GM19239 (cell line): ENCODE measurements around the gene TEX14.
A peak's percentile ranks its signal among the peaks of the same experiment; 100 is the strongest.

ENCODE experiments used
- DNase-seq: peaks from one replicate; pipeline ENCODE4 v3.0.0; 2011; ENCODE audit warnings: low spot score; ENCODE audit not compliant: insufficient read length
- FAIRE-seq: peaks from 2 replicates; lab custom pipeline; 2011; peaks lifted over from hg19 to GRCh38; lab: Jason Lieb, UNC

Gene TEX14, protein sequence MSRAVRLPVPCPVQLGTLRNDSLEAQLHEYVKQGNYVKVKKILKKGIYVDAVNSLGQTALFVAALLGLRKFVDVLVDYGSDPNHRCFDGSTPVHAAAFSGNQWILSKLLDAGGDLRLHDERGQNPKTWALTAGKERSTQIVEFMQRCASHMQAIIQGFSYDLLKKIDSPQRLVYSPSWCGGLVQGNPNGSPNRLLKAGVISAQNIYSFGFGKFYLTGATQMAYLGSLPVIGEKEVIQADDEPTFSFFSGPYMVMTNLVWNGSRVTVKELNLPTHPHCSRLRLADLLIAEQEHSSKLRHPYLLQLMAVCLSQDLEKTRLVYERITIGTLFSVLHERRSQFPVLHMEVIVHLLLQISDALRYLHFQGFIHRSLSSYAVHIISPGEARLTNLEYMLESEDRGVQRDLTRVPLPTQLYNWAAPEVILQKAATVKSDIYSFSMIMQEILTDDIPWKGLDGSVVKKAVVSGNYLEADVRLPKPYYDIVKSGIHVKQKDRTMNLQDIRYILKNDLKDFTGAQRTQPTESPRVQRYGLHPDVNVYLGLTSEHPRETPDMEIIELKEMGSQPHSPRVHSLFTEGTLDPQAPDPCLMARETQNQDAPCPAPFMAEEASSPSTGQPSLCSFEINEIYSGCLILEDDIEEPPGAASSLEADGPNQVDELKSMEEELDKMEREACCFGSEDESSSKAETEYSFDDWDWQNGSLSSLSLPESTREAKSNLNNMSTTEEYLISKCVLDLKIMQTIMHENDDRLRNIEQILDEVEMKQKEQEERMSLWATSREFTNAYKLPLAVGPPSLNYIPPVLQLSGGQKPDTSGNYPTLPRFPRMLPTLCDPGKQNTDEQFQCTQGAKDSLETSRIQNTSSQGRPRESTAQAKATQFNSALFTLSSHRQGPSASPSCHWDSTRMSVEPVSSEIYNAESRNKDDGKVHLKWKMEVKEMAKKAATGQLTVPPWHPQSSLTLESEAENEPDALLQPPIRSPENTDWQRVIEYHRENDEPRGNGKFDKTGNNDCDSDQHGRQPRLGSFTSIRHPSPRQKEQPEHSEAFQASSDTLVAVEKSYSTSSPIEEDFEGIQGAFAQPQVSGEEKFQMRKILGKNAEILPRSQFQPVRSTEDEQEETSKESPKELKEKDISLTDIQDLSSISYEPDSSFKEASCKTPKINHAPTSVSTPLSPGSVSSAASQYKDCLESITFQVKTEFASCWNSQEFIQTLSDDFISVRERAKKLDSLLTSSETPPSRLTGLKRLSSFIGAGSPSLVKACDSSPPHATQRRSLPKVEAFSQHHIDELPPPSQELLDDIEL (N-terminal part only)

DNA sequence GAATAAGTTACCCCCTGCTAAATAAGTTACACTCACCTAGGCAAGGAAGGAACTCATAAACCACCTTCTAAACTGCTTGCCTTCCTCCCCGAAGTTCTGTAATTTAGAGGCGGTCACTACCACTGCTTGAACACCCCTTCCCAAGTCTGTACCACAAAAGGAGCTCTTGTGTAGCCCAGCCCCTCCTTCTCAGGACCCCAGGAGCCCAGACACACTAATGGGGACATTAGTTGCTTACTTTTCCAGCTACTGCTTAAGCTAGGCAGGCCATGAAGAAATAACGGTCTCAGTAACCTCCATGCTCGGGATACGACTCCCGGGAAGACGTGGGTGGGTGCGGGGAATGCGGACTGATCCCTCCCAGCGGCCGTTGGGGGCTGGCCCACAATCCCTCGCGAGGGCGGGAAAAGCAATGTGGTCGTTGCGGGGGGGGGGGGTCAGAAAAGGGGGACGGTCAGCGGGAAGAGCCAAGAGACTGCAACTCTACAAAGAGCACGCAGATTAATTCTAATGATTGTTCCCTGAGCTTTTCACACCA is at the start of gene TEX14:
Gene TEX14, minus strand, starts transcription at position 345 of the 538 bp plus-strand sequence. CDS start 40,044 bp downstream, outside the sequence.
- FAIRE-seq (peak; percentile 4), DNase-seq (no peak)

DNA sequence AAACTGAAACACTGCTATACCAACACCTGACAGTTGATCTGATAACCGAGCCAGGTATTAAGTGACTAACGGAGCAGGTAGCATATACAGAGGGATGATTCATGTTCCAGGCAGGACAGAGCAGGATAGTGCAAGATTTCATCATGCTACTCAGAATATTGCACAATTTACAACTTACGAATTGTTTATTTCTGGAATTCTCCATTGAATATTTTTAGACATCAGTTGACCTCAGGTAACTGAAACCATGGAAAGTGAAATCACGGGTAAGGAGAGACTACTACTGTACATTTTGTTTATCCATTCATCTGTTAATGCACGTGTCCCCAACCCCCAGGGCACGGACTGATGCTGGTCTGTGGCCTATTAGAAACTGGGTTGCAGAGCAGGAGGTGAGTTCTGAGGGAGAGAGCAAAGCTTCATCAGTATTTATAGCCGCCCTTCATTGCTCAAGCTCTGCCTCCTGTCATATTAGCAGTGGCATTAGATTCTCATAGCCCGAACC is 49.3 kb upstream of the TEX14 start:
- no peak for DNase-seq
- FAIRE-seq, result no peak

DNA sequence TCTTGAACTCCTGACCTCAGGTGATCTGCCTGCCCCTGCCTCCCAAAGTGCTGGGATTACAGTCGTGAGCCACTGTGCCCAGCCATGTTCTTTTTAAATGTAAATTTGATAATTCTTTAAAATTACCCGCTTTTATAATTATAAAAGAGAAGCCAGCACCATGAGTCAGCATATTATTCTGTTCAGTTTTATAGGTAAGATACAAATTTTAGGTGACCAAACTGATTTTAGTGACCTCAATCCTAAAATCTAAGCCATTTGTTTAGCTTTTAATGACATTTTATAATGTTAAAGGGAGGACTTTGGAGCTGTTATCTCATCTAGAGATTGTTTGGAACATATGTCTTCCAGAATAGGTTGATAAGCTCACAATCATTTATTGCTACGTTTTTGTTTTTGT is 43.0 kb upstream of the TEX14 start:
- FAIRE-seq (no peak), DNase-seq (no peak)

DNA sequence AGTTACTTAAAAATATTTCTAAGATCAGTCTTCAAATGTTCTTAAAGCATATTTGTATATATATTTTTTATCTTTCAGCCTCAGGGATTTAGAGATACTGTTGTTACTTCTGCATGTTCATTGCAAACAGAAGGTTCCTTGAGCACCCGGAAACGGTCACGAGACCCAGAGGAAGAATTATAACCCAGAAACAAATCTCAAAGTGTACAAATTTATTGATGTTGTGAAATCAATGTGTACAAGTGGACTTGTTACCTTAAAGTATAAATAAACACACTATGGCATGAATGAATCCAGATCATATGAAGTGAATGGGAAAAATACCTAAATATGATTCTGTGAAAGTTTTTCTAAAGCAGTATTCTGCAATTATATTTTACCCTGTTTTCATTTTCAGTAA is 42.2 kb upstream of the TEX14 start:
- DNase-seq, result no peak
- FAIRE-seq, result no peak

DNA sequence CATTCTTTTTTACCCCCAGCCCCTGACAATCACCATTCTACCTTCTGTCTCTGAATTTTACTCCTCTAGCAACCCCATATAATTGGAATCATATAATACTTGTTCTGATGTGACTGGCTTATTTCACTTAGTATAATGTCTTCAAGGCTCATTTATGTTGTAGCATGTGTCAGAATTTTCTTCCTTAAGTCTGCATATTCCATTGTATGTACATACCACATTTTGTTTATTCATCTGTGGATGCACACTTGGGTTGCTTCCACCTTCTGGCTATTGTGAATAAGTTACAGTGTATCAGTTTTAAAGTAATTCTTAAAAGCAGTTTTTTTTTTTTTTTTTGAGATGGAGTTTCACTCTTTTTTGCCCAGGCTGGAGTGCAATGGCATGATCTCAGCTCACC is 39.1 kb upstream of the TEX14 start:
- no peak for DNase-seq
- FAIRE-seq, result no peak

DNA sequence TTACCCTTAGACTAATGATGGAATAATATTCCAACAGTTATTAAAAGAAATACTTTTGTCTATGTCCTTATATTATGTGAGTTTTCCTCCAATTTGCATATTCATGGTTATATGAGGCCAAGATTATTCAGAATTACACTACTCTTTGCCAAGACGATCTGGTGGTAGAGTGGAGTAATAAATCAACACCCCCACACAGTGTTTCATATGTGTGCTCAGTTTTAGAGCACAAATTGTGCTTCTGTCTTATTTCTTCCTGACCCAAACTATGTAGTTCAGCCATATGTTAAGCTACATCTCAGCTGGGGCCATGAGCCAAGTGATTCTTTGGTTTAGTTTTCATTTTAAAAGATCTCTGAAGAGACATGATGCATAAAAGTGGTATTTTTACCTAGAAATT is 37.0 kb upstream of the TEX14 start:
- FAIRE-seq, result peak; percentile 69

DNA sequence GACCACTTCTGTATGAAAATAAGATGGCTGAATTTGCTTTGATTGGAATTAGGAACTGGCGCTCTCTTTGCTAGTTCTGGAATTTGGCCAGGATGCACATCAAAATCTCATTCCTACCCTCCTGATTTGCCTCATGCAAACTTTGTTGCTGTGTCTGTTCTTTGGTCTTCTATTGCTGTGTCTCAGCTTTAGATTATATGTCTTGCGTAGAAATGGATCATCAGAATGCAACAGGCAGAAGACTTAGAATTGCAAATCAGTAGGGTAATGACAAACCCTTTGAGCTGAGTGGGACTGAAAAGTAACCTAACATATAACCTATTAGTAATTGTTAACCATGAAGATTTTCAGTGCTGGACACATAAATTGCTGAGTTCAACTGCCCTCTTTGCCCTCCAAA is 30.9 kb upstream of the TEX14 start:
- DNase-seq, result no peak
- FAIRE-seq, result peak; percentile 60

More for the DNA sequence above, 37.0 kb upstream of the TEX14 start:
- no peak for DNase-seq

DNA sequence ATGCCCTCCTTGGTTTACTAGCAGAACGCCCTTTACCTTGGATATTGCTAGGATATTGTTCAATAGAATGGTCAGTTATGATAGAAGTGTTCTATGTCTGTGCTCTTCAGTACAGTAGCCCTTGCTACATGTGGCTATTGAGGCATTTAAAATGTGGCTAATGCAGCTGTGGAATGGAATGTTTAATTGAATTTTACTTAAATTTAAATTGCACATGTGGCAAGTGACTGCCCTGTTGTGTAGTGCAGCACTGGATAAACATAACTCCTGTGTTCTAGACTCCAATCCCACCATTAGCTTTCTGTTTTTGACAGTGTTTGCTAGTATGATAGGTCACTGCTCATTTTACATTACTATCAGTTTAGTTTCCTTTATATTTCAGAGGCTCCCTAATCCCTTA is 30.4 kb upstream of the TEX14 start:
- FAIRE-seq, result no peak
- no peak for DNase-seq

DNA sequence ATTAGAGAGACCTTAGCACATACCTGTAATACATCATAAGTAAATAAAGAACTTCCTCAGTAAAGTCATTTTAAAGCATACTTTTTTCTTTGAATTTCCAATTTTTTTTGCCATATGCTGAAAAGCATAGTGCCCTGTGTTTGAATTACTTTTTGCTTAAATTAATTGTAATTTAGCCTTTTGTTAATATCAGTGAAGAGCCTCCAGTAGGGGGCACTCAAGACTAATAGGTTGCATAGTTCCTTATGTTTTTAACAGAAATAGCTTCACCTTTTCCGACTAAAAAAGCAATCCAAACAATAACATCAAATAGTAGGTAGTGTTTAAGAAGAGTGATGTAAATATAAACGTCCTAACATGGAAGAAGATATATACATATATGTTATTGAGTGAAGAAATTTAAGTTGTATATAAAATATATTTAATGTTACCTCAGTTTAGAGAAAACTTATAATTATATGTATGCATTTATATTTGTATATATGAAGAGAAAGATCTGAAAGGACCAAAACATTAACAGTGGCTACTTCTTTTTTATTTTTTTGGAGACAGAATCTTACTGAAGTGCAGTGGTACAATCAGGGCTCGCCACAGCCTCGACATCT is 19.2 kb upstream of the TEX14 start:
- no peak for DNase-seq
- FAIRE-seq, result peak; percentile 77

DNA sequence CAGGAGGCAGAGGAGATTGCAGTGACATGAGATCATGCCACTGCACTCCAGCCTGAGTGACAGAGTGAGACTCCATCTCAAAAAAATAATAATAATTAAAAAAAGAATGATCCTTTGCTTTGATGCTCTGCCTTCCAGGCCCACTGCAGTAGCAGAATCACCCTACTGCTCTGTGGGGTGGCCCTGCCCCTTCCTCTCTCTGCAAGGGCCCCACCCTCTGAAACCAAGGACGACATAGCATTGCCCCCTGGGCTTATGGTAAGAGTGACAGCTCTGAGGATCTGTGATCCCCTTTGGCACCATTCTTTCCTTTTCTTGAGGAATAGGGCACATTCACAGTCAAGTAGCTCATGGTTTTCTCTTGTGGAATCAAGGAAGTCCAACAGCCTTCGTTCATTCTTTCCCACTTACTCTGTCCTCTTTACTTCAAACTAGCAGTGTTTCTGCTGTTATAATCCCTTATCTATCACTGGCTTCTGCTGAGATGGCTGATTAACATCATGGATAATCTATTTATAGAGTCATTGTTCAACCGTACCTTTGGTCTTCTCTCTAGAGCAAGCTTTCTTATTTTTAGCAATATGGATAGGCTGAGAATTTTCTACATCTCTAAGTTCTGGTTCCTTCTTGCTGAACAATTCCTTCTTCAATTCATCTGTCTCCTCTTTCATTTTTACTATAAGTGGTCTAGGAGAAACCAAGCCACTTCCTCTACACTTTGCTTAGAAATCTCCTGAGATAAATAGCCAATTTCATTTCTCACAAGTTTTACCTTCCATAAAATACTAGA is 14.7 kb upstream of the TEX14 start:
- peak; percentile 84 for FAIRE-seq
- no peak for DNase-seq

DNA sequence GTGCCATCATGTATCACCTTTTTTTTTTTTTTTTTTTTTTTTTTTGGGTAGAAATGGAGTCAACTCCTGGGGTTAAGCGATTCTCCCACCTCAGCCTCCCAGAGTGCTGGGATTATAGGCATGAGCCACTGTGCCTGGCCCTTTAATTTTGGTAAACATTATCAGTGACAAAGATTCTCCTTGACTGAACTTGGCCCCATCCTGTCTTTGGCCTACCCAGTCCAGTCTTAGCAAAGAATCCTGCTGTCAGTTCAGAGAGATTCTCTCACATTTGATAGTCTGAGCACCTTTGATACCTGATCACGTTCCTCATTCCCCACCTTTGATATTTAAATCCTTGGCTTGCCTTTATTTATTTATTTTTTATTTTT is 12.1 kb upstream of the TEX14 start:
- DNase-seq (no peak), FAIRE-seq (no peak)

DNA sequence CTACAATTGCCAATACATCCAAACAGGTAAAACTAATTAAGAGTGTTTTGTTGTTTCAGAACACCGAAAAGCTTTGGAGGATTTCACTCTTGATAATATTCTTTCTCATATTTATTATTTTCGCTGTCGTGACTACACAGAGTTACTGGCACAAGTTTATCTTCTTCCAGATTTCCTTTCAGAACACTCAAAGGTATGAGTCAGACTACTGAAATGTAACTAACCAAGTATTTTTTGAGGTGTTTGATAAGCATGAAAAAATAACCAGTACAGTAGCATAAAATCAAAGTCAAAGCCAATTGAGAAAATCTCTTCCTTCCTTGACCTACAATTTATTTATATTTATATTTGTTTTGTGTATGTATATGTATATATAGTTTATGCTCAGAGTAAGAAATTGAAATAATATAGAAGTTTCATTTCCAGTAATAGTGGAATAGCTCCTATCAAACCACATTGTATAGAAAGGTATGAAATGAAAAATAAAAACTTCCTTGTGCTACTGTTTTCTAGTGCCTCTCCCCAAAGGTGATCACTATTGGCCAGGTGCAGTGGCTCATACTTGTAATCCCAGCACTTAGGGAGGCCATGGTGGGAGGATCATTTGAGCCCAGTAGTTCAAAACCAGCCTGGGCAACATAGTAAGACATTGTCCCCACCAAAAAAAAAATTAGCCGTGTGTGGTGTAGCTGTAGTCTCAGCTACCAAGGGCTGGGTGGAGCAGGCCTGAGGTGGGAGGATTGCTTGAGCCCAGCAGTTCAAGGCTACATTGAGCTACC is 11.5 kb upstream of the TEX14 start:
- FAIRE-seq, result no peak
- no peak for DNase-seq

DNA sequence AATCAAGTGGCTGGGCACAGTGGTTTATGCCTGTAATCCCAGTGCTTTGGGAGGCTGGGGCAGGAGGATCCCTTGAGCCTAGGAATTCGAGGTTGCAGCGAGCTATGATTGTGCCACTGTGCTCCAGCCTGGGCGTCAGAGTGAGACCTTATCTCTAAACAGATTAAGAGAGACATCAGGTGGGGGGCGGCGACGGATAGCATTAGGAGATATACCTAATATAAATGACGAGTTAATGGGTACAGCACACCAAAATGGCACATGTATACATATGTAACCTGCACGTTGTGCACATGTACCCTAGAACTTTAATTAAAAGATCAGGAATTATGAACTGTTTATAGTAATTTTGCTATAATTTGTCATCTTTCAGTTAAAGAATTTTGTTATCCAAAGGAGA is 10.9 kb upstream of the TEX14 start:
- FAIRE-seq (no peak), DNase-seq (no peak)

DNA sequence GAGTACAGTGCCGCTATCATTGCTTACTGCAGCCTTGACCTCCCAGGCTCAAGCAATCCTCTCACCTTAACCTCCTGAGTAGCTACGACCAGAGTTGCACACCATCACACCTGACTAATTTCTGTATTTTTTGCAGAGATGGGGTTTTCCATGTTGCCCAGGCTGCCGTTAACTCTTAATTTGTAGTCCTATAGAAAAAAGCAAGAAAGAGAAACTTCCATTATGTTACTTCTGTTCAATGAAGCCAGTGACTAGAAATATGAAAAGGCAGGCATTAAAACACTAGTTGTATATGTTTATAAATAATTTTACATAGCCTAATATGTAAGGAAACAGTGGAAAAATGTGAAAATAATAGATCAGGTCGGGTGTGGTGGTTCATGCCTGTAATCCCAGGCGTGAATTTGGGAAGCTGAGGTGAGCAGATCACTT is 10.2 kb upstream of the TEX14 start:
- DNase-seq (no peak), FAIRE-seq (peak; percentile 40)

DNA sequence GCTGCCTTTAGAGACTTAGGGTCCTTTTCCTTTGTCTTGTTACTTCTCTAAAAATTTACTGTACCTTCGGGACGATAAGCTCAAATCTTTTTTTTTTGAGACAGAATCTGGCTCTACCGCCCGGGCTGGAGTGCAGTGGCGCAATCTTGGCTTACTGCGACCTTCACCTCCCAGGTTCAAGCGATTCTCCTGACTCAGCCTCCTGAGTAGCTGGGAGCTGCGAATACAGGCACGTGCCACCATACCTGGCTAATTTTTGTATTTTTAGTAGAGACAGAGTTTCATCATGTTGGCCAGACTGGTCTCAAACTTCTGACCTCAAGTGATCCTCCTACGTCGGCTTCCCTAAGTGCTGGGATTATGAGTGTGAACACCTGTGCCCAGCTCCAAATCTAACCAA is 7.9 kb upstream of the TEX14 start:
- FAIRE-seq, result no peak

DNA sequence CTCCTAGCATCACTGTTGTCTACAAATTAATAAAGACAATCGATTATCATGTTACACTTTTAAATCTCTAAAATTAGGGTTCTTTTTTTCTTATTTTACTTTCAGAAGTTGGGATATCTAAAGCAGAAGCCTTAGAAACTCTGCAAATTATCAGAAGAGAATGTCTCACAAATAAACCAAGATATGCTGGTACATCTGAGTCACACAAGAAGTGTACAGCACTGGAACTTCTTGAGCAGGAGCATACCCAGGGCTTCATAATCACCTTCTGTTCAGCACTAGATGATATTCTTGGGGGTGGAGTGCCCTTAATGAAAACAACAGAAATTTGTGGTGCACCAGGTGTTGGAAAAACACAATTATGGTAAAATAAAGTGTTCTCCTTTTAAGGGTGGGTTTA is 3.0 kb upstream of the TEX14 start:
- DNase-seq (no peak), FAIRE-seq (no peak)

More for the DNA sequence above, 7.9 kb upstream of the TEX14 start:
- no peak for DNase-seq

DNA sequence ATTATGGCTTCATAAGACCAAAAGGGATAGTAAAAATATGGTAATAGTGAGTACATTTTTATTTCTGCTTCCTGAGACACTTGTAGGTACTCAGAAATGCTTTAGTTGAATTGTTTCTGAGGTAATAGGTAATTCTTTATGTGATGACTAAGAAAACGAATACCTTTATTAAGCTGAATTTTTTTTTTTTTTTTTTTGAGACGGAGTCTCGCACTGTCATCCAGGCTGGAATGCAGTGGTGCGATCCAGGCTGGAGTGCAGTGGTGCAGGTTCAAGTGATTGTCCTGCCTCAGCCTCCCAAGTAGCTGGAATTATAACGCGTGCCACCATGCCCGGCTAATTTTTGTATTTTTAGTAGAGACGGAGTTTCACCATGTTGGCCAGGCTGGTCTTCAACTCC is 2.5 kb upstream of the TEX14 start:
- FAIRE-seq, result no peak
- DNase-seq, result no peak

DNA sequence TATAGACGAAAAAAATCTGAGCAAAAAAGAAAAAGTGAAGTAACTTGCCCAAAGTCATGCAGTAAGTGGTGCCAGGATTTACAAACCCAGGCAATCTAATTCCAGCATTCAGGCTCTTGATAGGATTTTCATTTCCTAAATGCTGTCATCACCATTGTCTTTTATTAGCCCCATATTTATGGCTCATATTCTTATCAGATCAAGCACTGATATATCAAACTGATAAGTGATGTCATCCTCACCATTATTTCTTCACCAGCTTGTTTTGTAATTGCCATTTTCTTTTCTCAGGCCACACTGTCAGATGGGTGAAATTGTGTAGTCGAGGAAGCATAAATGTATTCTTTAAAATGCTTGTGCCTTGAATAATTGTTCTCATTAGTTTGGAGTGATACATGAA is 1.9 kb upstream of the TEX14 start:
- no peak for FAIRE-seq

More for the DNA sequence above, 1.9 kb upstream of the TEX14 start:
- DNase-seq, result no peak
